Erythroblast (primary cell): ENCODE measurements around the gene HS6ST1.

Experiments used
- GATA1 ChIP-seq: IDR thresholded peaks from 2 replicates; pipeline ENCODE4 v1.6.1; 2011; ENCODE audit warnings: low read depth, mild to moderate bottlenecking, control low read depth, low read length, moderate library complexity
- POLR2A ChIP-seq: IDR thresholded peaks from 2 replicates; pipeline ENCODE4 v1.6.1; 2011; ENCODE audit warnings: mild to moderate bottlenecking, low read length

- TF ChIP-seq POLR2A (no peak), GATA1 (no peak)
Measured at GRCh38 chr2:128286905-128287779, 31.5 kb downstream of the HS6ST1 start.
